ENCODE data around the gene HIVEP3.
"Not testable (repeated sequence)": the region's sequence is repeated elsewhere in the genome, so short reads cannot be mapped to it uniquely, and the experiment has no call there.

GRCh38 chr1:41945946-41946345, 27.2 kb upstream of the HIVEP3 start:
- TF ChIP-seq CTCF (IDR thresholded peaks at IDR 0.05; ENCODE audit: borderline replicate concordance, extremely low read depth, low read length, poor library complexity, severe bottlenecking); EZH2 (IDR thresholded peaks at IDR 0.05; ENCODE audit: borderline replicate concordance, low read depth, low read length, severe bottlenecking): not testable (repeated sequence)

All from DND-41 (cell line).